H1 (cell line): Measurements from ENCODE around the gene TMEM235. TPM values are rescaled to one million over a fixed set of nuclear protein-coding genes. Genes with fewer than 3 reads are reported as not detected.
A peak's percentile ranks its signal among the peaks of the same experiment; 100 is the strongest.

ENCODE experiments used
- CTCF ChIA-PET: fragments of 300-600 bp; sonication (Branson Sonifier 250); formaldehyde crosslinking; loops from one replicate; lab custom pipeline; 2021; ENCODE audit not compliant: partially characterized antibody; lab: Charles Lee
- POLR2A ChIA-PET: fragments of 300-600 bp; sonication (Branson Sonifier 250); formaldehyde crosslinking; loops from one replicate; lab custom pipeline; 2021; ENCODE audit warnings: inconsistent platforms; ENCODE audit not compliant: partially characterized antibody; lab: Charles Lee
- DNase-seq, 2 experiments: peaks; one replicate each; pipeline versions ENCODE4 v3.0.0 to v3.0.0-alpha.2; 2010 to 2022; ENCODE audit warnings: low spot score in 2 of 2, low read depth in 1 of 2, mixed read lengths in 1 of 2
- FAIRE-seq: peaks from 2 replicates; lab custom pipeline; 2011; peaks lifted over from hg19 to GRCh38; lab: Jason Lieb, UNC
- H2AFZ ChIP-seq: 2 replicates; pipeline ENCODE4 v1.8.1; 2012; ENCODE audit warnings: low read length, inconsistent platforms
- H2AK5ac ChIP-seq: 2 replicates; pipeline ENCODE4 v1.6.1; 2013; ENCODE audit warnings: low read depth, low read length
- H2BK120ac ChIP-seq: replicated peaks from 2 replicates; pipeline ENCODE3; 2013; ENCODE audit warnings: low read depth, low read length, inconsistent platforms
- H2BK12ac ChIP-seq: 2 replicates; pipeline ENCODE4 v1.6.1; 2013; ENCODE audit warnings: low read depth, low read length
- H2BK15ac ChIP-seq: 2 replicates; pipeline ENCODE4 v1.6.1; 2013; ENCODE audit warnings: low read length
- H2BK20ac ChIP-seq: 2 replicates; pipeline ENCODE4 v1.6.1; 2013; ENCODE audit warnings: low read length
- H2BK5ac ChIP-seq: 2 replicates; pipeline ENCODE4 v1.6.1; 2013; ENCODE audit warnings: low read depth, low read length
- H3K14ac ChIP-seq: 2 replicates; pipeline ENCODE4 v1.6.1; 2013; ENCODE audit warnings: inconsistent platforms; ENCODE audit not compliant: insufficient read length
- H3K18ac ChIP-seq: 2 replicates; pipeline ENCODE4 v1.6.1; 2013; ENCODE audit warnings: low read length; ENCODE audit errors: extremely low read depth
- H3K23ac ChIP-seq: 2 replicates; pipeline ENCODE4 v1.6.1; 2013; ENCODE audit warnings: inconsistent platforms; ENCODE audit not compliant: insufficient read length
- H3K23me2 ChIP-seq: 2 replicates; pipeline ENCODE4 v1.6.1; 2013; ENCODE audit warnings: low read depth, low read length
- H3K27ac ChIP-seq: 2 replicates; pipeline ENCODE4 v1.6.1; 2011; ENCODE audit warnings: low read depth, low read length, inconsistent platforms
- H3K27me3 ChIP-seq, 4 experiments: replicated peaks in 1 of 4; 1 replicate in 1 of 4; 2 replicates in 3 of 4; pipeline versions ENCODE4 v1.6.1 to v1.8.1; 2011 to 2013; ENCODE audit warnings: low read length in 3 of 4, mild to moderate bottlenecking in 3 of 4, inconsistent platforms in 2 of 4, mixed read lengths in 2 of 4, moderate library complexity in 1 of 4; ENCODE audit not compliant: control insufficient read depth in 3 of 4, insufficient read depth in 3 of 4; ENCODE audit errors: extremely low read depth in 1 of 4
- H3K36me3 ChIP-seq, 4 experiments: 2 replicates each; pipeline versions ENCODE4 v1.6.1 to v1.8.1; 2011 to 2013; ENCODE audit warnings: mild to moderate bottlenecking in 4 of 4, low read length in 3 of 4, moderate library complexity in 2 of 4, control low read depth in 1 of 4, inconsistent platforms in 1 of 4; ENCODE audit not compliant: insufficient read depth in 4 of 4, control insufficient read depth in 2 of 4
- H3K4ac ChIP-seq: replicated peaks from 2 replicates; pipeline ENCODE3; 2013; ENCODE audit warnings: low read length, low read depth, mixed read lengths, inconsistent platforms; ENCODE audit not compliant: insufficient read length
- H3K4me1 ChIP-seq, 4 experiments: replicated peaks in 1 of 4; 1 replicate in 1 of 4; 2 replicates in 3 of 4; pipeline versions ENCODE4 v1.6.1 to v1.8.1; 2011 to 2013; ENCODE audit warnings: low read length in 3 of 4, inconsistent platforms in 2 of 4, mixed read lengths in 1 of 4; ENCODE audit not compliant: insufficient read depth in 4 of 4, control insufficient read depth in 3 of 4
- H3K4me2 ChIP-seq, 2 experiments: 2 replicates each; pipeline versions ENCODE4 v1.6.1 to v1.8.1; 2011 to 2013; ENCODE audit warnings: low read depth in 2 of 2, low read length in 2 of 2, control low read depth in 1 of 2, inconsistent platforms in 1 of 2, mild to moderate bottlenecking in 1 of 2; ENCODE audit not compliant: insufficient read depth in 1 of 2
- H3K4me3 ChIP-seq, 4 experiments: fragments of 200-600, 300-600 bp in 1 of 4; sonication (generic), shearing (Covaris generic), sonication (Bioruptor Twin) in 1 of 4; 2 replicates each; pipeline versions ENCODE4 v1.5.1 to v1.8.1; 2011 to 2016; ENCODE audit warnings: low read length in 4 of 4, low read depth in 3 of 4, control low read depth in 2 of 4, inconsistent platforms in 2 of 4, mild to moderate bottlenecking in 2 of 4, mixed read lengths in 1 of 4, moderate library complexity in 1 of 4; ENCODE audit not compliant: insufficient read depth in 2 of 4; ENCODE audit errors: extremely low read depth in 1 of 4
- H3K56ac ChIP-seq: replicated peaks from 2 replicates; pipeline ENCODE3; 2013; ENCODE audit warnings: low read depth, mild to moderate bottlenecking, mixed read lengths, low read length, inconsistent platforms; ENCODE audit not compliant: insufficient read length
- H3K79me1 ChIP-seq: 2 replicates; pipeline ENCODE4 v1.6.1; 2013; ENCODE audit warnings: low read depth, low read length, control low read depth
- H3K79me2 ChIP-seq, 2 experiments: 2 replicates each; pipeline versions ENCODE4 v1.6.1 to v1.8.1; 2012 to 2013; ENCODE audit warnings: low read length in 2 of 2, mild to moderate bottlenecking in 2 of 2, inconsistent platforms in 1 of 2; ENCODE audit not compliant: insufficient read depth in 2 of 2, control insufficient read depth in 1 of 2
- H3K9ac ChIP-seq, 4 experiments: replicated peaks in 1 of 4; 1 replicate in 1 of 4; 2 replicates in 3 of 4; pipeline versions ENCODE4 v1.6.1 to v1.8.1; 2011 to 2013; ENCODE audit warnings: low read depth in 3 of 4, low read length in 3 of 4, control low read depth in 2 of 4, mild to moderate bottlenecking in 2 of 4, moderate library complexity in 2 of 4, inconsistent platforms in 1 of 4; ENCODE audit errors: extremely low read depth in 1 of 4
- H3K9me3 ChIP-seq, 2 experiments: 2 replicates each; pipeline versions ENCODE4 v1.6.1 to v1.8.1; 2012 to 2013; ENCODE audit warnings: mild to moderate bottlenecking in 2 of 2, moderate library complexity in 2 of 2, control low read depth in 1 of 2, inconsistent platforms in 1 of 2, low read depth in 1 of 2, low read length in 1 of 2, mixed read lengths in 1 of 2; ENCODE audit not compliant: insufficient read depth in 2 of 2
- H4K20me1 ChIP-seq, 2 experiments: replicated peaks in 1 of 2; 2 replicates each; pipeline versions ENCODE3 to v1.8.1; 2011 to 2013; ENCODE audit warnings: inconsistent platforms in 2 of 2, low read length in 2 of 2, mild to moderate bottlenecking in 1 of 2; ENCODE audit not compliant: insufficient read depth in 2 of 2, control insufficient read depth in 1 of 2
- H4K5ac ChIP-seq: 2 replicates; pipeline ENCODE4 v1.6.1; 2013; ENCODE audit warnings: low read length, low read depth, mixed read lengths, inconsistent platforms; ENCODE audit not compliant: insufficient read length
- H4K8ac ChIP-seq: 2 replicates; pipeline ENCODE4 v1.8.0; 2013; ENCODE audit warnings: mild to moderate bottlenecking, moderate library complexity, low read length, inconsistent platforms; ENCODE audit not compliant: insufficient read depth; ENCODE audit errors: extremely low read depth
- H4K91ac ChIP-seq: replicated peaks from 2 replicates; pipeline ENCODE3; 2013; ENCODE audit warnings: low read length, mixed read lengths, inconsistent platforms; ENCODE audit not compliant: insufficient read length
- ATF3 ChIP-seq: IDR thresholded peaks from 2 replicates; pipeline ENCODE4 v1.6.1; 2011; ENCODE audit warnings: low read depth, mild to moderate bottlenecking, low read length; ENCODE audit not compliant: insufficient read depth
- BRCA1 ChIP-seq: IDR thresholded peaks from 2 replicates; pipeline ENCODE4 v1.6.1; 2012; ENCODE audit warnings: low read depth, low read length, improper control_type of control experiment
- FOSL1 ChIP-seq: IDR thresholded peaks from 2 replicates; pipeline ENCODE4 v1.6.1; 2011; ENCODE audit warnings: mild to moderate bottlenecking, low read depth, low read length, moderate library complexity; ENCODE audit not compliant: insufficient read depth
- HDAC2 ChIP-seq, 2 experiments: fragments of 300-600 bp in 1 of 2; sonication (generic) in 1 of 2; IDR thresholded peaks; 2 replicates each; pipeline ENCODE4 v1.6.1; 2011 to 2012; ENCODE audit warnings: low read depth in 2 of 2, low read length in 2 of 2, mild to moderate bottlenecking in 2 of 2, moderate library complexity in 2 of 2, borderline replicate concordance in 1 of 2, inconsistent platforms in 1 of 2
- JUN ChIP-seq: IDR thresholded peaks from 2 replicates; pipeline ENCODE4 v1.6.1; 2011; ENCODE audit warnings: low read depth, mild to moderate bottlenecking, improper control_type of control experiment, low read length
- PHF8 ChIP-seq: fragments of 200-600 bp; sonication (generic); conservative IDR thresholded peaks from 2 replicates; pipeline ENCODE4 v1.7.1; 2012; ENCODE audit warnings: low read depth, mild to moderate bottlenecking, inconsistent platforms, low read length, moderate library complexity
- POU5F1 ChIP-seq: IDR thresholded peaks from 2 replicates; pipeline ENCODE4 v1.6.1; 2011; ENCODE audit warnings: low read depth, mild to moderate bottlenecking, low read length, moderate library complexity
- RBBP5 ChIP-seq: IDR thresholded peaks from 2 replicates; pipeline ENCODE4 v1.7.1; 2012; ENCODE audit warnings: low read depth, mild to moderate bottlenecking, inconsistent platforms, low read length, moderate library complexity, borderline replicate concordance
- RNF2 ChIP-seq: fragments of 200-900, 300-1000 bp; sonication (generic); IDR thresholded peaks from 2 replicates; pipeline ENCODE4 v1.7.1; 2016; ENCODE audit warnings: borderline replicate concordance, low read depth, mild to moderate bottlenecking, antibody characterized with exemption, low read length; ENCODE audit not compliant: poor library complexity, severe bottlenecking; ENCODE audit errors: missing control alignments
- RXRA ChIP-seq: IDR thresholded peaks from 2 replicates; pipeline ENCODE4 v1.6.1; 2011; ENCODE audit warnings: low read depth, mild to moderate bottlenecking, low read length, moderate library complexity; ENCODE audit not compliant: insufficient read depth
- SIX5 ChIP-seq: IDR thresholded peaks from 2 replicates; pipeline ENCODE4 v1.6.1; 2011; ENCODE audit warnings: mild to moderate bottlenecking, low read depth, low read length
- SP1 ChIP-seq: IDR thresholded peaks from 2 replicates; pipeline ENCODE4 v1.6.1; 2011; ENCODE audit warnings: low read depth, low read length
- TBP ChIP-seq: IDR thresholded peaks from 2 replicates; pipeline ENCODE4 v1.6.1; 2011; ENCODE audit warnings: low read depth, low read length, improper control_type of control experiment
- WGBS, 2 experiments: shearing (Covaris generic) in 1 of 2; methylation state at CpG; one replicate each; pipeline versions ENCODE4 v1.1.6 to v1.1.7; 2013 to 2015; ENCODE audit warnings: low lambda C conversion rate in 2 of 2, mixed read lengths in 2 of 2, inconsistent platforms in 1 of 2, low coverage in 1 of 2, missing lambda C conversion rate in 1 of 2; ENCODE audit not compliant: insufficient replicate concordance in 2 of 2, insufficient coverage in 1 of 2, insufficient read length in 1 of 2; ENCODE audit errors: extremely low coverage in 1 of 2, missing lambda C conversion rate in 1 of 2; 5-methylcytosine and 5-hydroxymethylcytosine counted together
- polyA plus RNA-seq, 7 experiments: library from polyadenylated mRNA; depleted of rRNA in 3 of 7; stranded (reverse) in 5 of 7; unstranded in 2 of 7; fragments of >200 nt in 5 of 7; fragments of 200-250 nt in 2 of 7; gene quantifications; 1 replicate in 5 of 7; 2 replicates in 1 of 7; 4 replicates in 1 of 7; pipeline versions ENCODE4 v1.2.1 to v1.2.3, GENCODE V29; 2011 to 2013; ENCODE audit warnings: missing spikeins in 2 of 7, mixed read lengths in 2 of 7
- total RNA-seq: library from RNA; stranded (reverse); fragmentation: NEBNext Ultra II Directional; extraction: Animal tissue kit (Norgen Biotek cat#: 25700); gene quantifications from 2 replicates; pipeline ENCODE4 v1.2.1, GENCODE V29; 2021

TMEM235 gene
- total and polyA plus RNA-seq, 2 of the 8 experiments (the other 6 are each of a cell fraction or from before 2014, with no cell fraction given): 0.05 to 0.15 TPM

GRCh38 chr17:78232859-78233173, 1.4 kb downstream of the TMEM235 start:
- no peaks in the 10 kb centered on the region for H3K79me1 ChIP-seq
- no peak overlapping the region for H2BK5ac ChIP-seq
- H2BK12ac ChIP-seq: no peak overlapping the region
- FAIRE-seq (no peak), DNase-seq (no peak)
- H4K8ac ChIP-seq: no peak overlapping the region
- H4K20me1 ChIP-seq: peaks cover 0 to 2% of the 10 kb centered on the region in 2 experiments
- no peak overlapping the region for H2BK120ac ChIP-seq
- H3K4me1 ChIP-seq: peaks cover 0 to 8% (median 5%) of the 10 kb centered on the region in 4 experiments; a peak in 5 of 7 replicates
- H3K4ac ChIP-seq: peak overlapping the region; percentile 57
- ChIA-PET POLR2A (interaction anchor here (1.1 to 1.5 kb wide), 2 partner anchors 10 to 15 kb away, joined by 3 to 5 read pairs; no protein-coding TSS in a partner anchor), CTCF (interaction anchor here (4.6 kb wide), 1 partner anchor 18 kb away, joined by 24 read pairs; no protein-coding TSS in a partner anchor)
- no peak overlapping the region for H4K91ac ChIP-seq
- peaks cover 5% of the 10 kb centered on the region; the same call in 1 of the 2 replicates for H3K23me2 ChIP-seq
- H2AFZ ChIP-seq: no peak overlapping the region
- 89% methylated on average over 2 of the region's 2 CpGs; no CpG with 5 or more reads in 1 of the 2 experiments for WGBS, 2 experiments
- no peak overlapping the region for H3K9ac ChIP-seq
- no peaks in the 10 kb centered on the region for H3K79me2 ChIP-seq
- H3K4me2 ChIP-seq: peak overlapping the region in 1 of 2 experiments; percentile 81; a peak in 1 of 4 replicates
- H3K56ac ChIP-seq: no peak overlapping the region
- peak overlapping the region; percentile 5; the same call in 1 of the 2 replicates for H2BK15ac ChIP-seq
- no peak overlapping the region for H3K23ac ChIP-seq
- no peak overlapping the region for H3K14ac ChIP-seq
- 0 out of 8 replicates have a peak overlapping the region, but pooled peaks of 1 of the 4 experiments have one; percentile 68 for H3K4me3 ChIP-seq
- H4K5ac ChIP-seq: no peak overlapping the region
- peaks cover 0 to 27% (median 22%) of the 10 kb centered on the region in 4 experiments; a peak in 6 of 7 replicates for H3K27me3 ChIP-seq
- no peak overlapping the region; the same call in 1 of the 2 replicates for H2AK5ac ChIP-seq
- H3K18ac ChIP-seq: no peak overlapping the region
- H2BK20ac ChIP-seq: no peak overlapping the region
- no peak overlapping the region for H3K27ac ChIP-seq
- no peaks in the 10 kb centered on the region for H3K36me3 ChIP-seq
- no peaks in the 10 kb centered on the region for H3K9me3 ChIP-seq
- no peak for TF ChIP-seq BRCA1
- TF ChIP-seq RBBP5: no peak
- TF ChIP-seq SP1: no peak
- no peak for TF ChIP-seq FOSL1
- no peak for TF ChIP-seq ATF3
- no peak for TF ChIP-seq RXRA
- TF ChIP-seq POU5F1: no peak
- no peak for TF ChIP-seq PHF8
- TF ChIP-seq JUN: no peak
- TF ChIP-seq SIX5: no peak
- TF ChIP-seq RNF2: no peak
- TF ChIP-seq TBP: no peak
- TF ChIP-seq HDAC2 (IDR thresholded peaks at IDR 0.05; ENCODE audit: borderline replicate concordance in 1 of 2, low read depth in 2 of 2, low read length in 2 of 2): no peak
